Activated naive CD8-positive, alpha-beta T cell (primary cell): ENCODE results near the gene DCTN2.
"Not testable (repeated sequence)": the region's sequence is repeated elsewhere in the genome, so short reads cannot be mapped to it uniquely, and the experiment has no call there.

ENCODE experiments used
- H3K27ac Mint-ChIP-seq: one replicate; pipeline ENCODE4 v1.8.0; 2021; ENCODE audit warnings: mixed read lengths
- H3K27me3 Mint-ChIP-seq: one replicate; pipeline ENCODE4 v1.8.0; 2021; ENCODE audit warnings: mixed read lengths
- H3K36me3 Mint-ChIP-seq: one replicate; pipeline ENCODE4 v1.8.0; 2021; ENCODE audit warnings: mixed read lengths
- H3K4me1 Mint-ChIP-seq: one replicate; pipeline ENCODE4 v1.8.0; 2021; ENCODE audit warnings: low read depth, mixed read lengths
- H3K4me3 Mint-ChIP-seq: one replicate; pipeline ENCODE4 v1.8.0; 2021; ENCODE audit warnings: mild to moderate bottlenecking, mixed read lengths
- H3K9me3 Mint-ChIP-seq: one replicate; pipeline ENCODE4 v1.8.0; 2021; ENCODE audit warnings: low read depth, mixed read lengths

DCTN2 gene

DNA sequence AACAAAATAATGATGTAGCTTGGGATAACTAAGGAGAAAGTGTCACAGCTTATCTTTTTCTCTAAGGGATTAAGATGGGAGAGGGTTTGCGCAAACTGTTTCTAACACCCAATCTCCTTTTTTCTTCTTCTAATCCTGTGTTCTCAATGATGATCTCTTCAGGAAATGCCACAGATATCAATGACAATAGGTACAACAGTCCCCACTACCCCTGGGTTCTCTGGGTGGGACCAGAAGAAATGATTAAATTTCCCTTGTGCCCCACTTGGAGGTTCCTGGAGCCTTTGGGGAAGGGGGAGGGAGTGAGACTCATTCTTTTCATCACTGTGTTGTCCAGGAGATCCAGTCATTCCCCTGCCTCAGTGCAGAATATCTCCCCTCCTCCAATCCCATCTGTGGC, 35.4 kb upstream of the DCTN2 start:
- no peaks in the 10 kb centered on the region for H3K4me1 Mint-ChIP-seq
- H3K4me3 Mint-ChIP-seq: no peak overlapping the region
- no peaks in the 10 kb centered on the region for H3K36me3 Mint-ChIP-seq
- H3K9me3 Mint-ChIP-seq: no peaks in the 10 kb centered on the region
- H3K27ac Mint-ChIP-seq: no peak overlapping the region
- peaks cover 2% of the 10 kb centered on the region for H3K27me3 Mint-ChIP-seq

DNA sequence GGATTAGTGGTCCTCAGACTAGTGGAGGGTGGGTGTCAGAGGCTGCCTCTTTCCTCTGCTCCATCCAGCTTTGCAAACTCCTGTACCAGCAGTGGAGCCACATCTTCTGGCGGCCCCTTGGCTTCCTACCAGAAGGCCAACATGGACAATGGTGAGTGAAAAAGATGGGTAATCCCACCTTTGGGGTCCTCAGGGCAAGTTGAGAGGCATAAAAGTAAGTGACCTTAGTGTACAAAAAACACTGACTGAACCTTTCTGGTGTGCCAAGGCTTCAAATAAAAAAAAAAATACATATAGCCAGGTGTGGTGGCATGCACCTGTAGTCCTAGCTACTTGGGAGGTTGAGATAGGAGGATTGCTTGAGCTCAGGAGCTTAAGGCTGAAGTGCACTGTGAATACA, 34.8 kb upstream of the DCTN2 start:
- H3K4me3 Mint-ChIP-seq: no peak overlapping the region
- H3K36me3 Mint-ChIP-seq: no peaks in the 10 kb centered on the region
- H3K27ac Mint-ChIP-seq: no peak overlapping the region
- no peaks in the 10 kb centered on the region for H3K9me3 Mint-ChIP-seq
- H3K4me1 Mint-ChIP-seq: no peaks in the 10 kb centered on the region
- peaks cover 2% of the 10 kb centered on the region for H3K27me3 Mint-ChIP-seq

DNA sequence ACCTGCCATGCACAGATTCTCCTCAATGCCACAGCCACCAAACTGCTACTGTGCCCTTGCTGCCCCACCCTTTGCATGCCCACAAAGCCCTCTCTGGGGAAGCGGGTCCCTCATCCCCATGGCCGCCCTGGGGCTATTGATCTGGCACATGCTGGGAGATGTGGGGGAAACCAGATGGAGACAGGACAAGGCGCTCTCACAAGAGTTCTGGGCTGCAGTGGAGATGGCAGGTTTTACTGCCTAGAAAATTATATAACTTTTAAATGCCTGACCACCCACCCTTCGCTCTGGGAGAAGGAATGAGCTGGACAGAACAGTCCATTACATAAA, 33.4 kb upstream of the DCTN2 start:
- peaks cover 2% of the 10 kb centered on the region for H3K27me3 Mint-ChIP-seq
- no peaks in the 10 kb centered on the region for H3K4me1 Mint-ChIP-seq
- H3K27ac Mint-ChIP-seq: no peak overlapping the region
- H3K36me3 Mint-ChIP-seq: no peaks in the 10 kb centered on the region
- H3K4me3 Mint-ChIP-seq: no peak overlapping the region
- H3K9me3 Mint-ChIP-seq: no peaks in the 10 kb centered on the region

DNA sequence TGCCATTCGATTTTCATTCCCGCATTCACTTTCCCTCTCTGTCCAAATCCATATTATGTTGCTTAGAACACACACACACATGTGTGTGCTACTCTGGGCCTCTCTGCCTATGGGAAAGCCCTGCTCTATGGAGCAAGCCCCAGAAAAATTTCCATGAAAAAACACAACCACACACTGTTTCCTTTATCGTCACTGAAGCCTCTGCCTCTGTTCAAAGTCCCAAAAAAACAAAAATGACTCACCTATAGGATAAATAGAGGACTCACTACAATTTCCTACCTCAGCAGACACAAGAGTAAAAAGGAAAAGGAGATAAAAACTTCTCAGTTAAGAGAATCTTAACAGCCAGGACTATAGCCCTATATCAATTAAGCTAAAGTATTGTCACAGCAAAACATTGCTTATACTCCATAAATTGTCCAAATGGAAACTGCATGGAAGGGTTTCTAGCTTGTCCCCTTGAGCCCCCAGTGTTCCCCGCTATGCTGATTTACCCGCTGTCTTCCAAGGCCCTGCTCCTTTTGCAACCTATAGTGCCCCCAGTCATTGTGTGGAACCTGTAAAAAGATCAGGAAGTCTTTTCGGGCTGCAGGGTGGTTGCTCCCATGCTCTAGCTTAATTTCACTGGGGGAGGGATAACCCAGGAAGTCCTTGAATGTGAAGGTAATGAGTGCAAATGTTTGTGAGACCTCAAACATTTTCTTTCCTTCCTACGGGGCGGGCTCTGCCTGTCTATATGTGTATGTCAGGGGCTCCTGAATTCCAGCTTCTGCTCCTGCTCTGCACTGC, 32.9 kb upstream of the DCTN2 start:
- no peak overlapping the region for H3K27ac Mint-ChIP-seq
- H3K9me3 Mint-ChIP-seq: no peaks in the 10 kb centered on the region
- no peaks in the 10 kb centered on the region for H3K4me1 Mint-ChIP-seq
- peaks cover 2% of the 10 kb centered on the region for H3K27me3 Mint-ChIP-seq
- H3K4me3 Mint-ChIP-seq: no peak overlapping the region
- H3K36me3 Mint-ChIP-seq: no peaks in the 10 kb centered on the region

DNA sequence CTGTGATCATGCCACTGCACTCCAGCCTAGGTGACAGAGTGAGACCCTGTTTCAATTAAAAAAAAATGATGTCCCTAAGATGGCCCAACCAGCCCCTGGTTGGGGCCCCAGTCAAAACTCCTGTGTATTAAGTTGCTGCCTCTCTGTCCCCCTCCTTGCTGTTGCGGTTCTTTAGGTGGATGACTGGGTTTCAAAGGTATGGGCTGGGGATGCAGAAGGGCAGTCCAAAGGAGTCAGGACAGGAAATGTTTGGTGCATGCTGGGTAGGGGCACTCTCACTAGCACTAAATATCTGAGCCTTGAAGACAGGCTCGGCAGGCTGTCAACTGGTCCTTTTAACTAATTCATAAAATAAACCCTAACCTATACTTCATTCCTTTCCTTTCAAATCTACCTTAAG, 32.0 kb upstream of the DCTN2 start:
- Mint-ChIP-seq H3K27me3 (peaks cover 2% of the 10 kb centered on the region), H3K27ac (no peak overlapping the region)

DNA sequence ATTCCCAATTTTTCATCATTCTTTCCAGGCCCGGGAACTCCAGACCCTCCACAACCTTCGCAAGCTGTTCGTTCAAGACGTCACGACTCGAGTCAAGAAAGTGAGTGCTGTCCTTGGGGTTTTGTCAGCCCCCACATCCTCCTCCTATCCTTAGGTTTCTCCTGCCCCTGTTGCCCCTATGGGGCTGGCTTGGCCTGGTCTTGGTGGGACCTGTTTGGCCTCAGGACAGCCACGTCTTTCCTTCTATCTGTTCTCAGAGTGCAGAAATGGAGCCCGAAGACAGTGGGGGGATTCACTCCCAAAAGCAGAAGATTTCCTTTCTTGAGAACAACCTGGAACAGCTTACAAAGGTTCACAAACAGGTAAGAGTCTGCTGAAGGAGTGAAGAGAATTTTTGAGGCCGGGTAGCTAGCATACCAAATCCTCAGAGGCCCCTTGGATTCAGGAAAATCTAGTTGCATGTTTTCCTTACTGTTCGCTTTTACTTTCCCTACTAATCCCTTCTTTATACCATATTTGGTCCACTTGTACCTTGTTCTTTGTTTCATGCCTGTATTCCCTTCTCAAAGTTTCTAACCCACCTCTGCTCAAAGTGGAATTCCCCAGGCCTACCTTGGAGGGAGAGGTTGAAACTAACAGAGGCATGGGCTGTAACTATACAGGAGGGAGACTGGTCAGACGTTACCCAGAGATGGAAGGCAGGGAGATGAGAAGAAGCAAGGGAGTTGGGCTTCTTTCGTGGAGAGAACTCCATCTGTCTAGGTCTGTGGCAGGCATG, 31.2 kb upstream of the DCTN2 start:
- no peaks in the 10 kb centered on the region for H3K4me1 Mint-ChIP-seq
- H3K27me3 Mint-ChIP-seq: no peaks in the 10 kb centered on the region
- no peaks in the 10 kb centered on the region for H3K9me3 Mint-ChIP-seq
- no peak overlapping the region for H3K27ac Mint-ChIP-seq
- no peak overlapping the region for H3K4me3 Mint-ChIP-seq
- H3K36me3 Mint-ChIP-seq: no peaks in the 10 kb centered on the region

More for the DNA sequence above, 32.0 kb upstream of the DCTN2 start:
- Mint-ChIP-seq H3K36me3 (no peaks in the 10 kb centered on the region), H3K4me1 (no peaks in the 10 kb centered on the region), H3K4me3 (no peak overlapping the region), H3K9me3 (no peaks in the 10 kb centered on the region)

DNA sequence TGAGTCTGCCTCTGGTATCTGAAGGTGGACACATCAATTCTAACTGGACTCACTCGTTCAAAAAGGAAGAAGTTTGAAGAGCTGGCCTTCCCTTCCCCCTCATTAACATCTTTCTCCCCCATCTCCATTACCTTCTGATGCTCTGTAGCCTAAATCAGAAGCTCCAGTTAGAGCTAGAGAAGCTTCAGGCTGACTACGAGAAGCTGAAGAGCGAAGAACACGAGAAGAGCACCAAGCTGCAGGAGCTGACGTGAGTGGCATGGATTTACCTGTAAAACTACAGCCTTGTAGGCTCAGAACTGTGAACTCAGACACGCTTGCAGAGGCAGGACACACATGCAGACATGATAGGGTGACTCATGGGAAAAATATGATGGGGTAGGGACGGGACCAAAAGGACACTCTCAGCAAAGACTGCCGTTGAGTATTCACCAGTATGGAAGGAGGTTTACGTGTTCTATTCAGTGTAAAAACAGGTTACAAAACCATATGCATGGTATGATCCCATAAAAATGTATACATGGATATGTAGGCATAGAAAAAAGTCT, 29.7 kb upstream of the DCTN2 start:
- Mint-ChIP-seq H3K4me1 (no peaks in the 10 kb centered on the region), H3K36me3 (no peaks in the 10 kb centered on the region), H3K27me3 (no peaks in the 10 kb centered on the region), H3K9me3 (no peaks in the 10 kb centered on the region), H3K4me3 (no peak overlapping the region), H3K27ac (no peak overlapping the region)

DNA sequence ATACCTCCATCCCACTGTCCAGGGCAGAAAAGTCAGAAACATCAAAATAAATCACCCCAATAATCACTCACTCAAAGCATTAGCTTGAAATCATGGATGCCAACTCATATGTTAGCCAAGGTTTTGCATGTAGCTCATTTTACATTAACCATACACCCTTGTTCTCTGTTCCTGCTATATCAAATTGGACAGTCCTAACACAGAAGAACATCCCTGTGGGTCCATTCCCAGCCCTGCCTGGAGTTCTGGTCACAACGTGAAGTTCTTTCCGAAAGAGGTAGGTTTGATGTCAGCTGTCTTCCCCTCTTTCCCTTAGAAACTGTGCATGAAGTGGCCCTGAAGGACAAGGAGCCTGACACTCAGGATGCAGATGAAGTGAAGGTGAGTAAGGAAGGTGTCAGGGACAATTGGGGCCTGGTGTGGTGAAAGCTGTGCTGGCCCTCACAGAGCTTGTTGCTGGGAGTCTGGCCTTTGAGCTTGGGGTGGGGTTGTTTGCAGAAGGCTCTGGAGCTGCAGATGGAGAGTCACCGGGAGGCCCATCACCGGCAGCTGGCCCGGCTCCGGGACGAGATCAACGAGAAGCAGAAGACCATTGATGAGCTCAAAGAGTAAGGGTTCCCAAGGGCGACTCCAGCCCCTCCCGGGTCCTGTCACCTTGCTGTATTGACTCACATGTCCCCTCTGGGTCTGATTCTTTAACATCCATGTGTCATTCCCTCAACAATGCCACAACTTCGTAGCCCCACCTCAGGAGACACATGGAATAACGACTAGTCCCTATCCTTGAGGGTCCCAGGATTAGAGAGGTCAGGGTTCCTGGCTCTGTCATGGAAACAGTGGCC, 29.0 kb upstream of the DCTN2 start:
- H3K9me3 Mint-ChIP-seq: no peaks in the 10 kb centered on the region
- no peaks in the 10 kb centered on the region for H3K4me1 Mint-ChIP-seq
- H3K36me3 Mint-ChIP-seq: no peaks in the 10 kb centered on the region
- no peak overlapping the region for H3K27ac Mint-ChIP-seq
- no peak overlapping the region for H3K4me3 Mint-ChIP-seq
- no peaks in the 10 kb centered on the region for H3K27me3 Mint-ChIP-seq

DNA sequence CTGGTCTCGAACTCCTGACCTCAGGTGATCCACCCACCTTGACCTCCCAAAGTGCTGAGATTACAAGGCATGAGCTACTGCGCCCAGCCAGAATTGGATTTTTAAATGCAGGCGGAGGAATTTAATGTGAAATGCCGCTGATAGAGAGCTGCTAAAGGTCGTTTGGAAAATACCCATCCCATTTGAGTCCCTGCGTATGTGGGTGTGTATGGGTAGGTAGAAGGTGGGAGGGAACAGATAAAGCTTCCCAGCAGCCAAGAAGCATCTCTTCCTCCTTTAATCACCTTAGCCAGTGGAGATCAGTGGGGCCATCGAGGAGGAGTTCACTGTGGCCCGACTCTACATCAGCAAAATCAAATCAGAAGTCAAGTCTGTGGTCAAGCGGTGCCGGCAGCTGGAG, 27.8 kb upstream of the DCTN2 start:
- H3K36me3 Mint-ChIP-seq: no peaks in the 10 kb centered on the region
- H3K9me3 Mint-ChIP-seq: no peaks in the 10 kb centered on the region
- no peak overlapping the region for H3K4me3 Mint-ChIP-seq
- no peaks in the 10 kb centered on the region for H3K27me3 Mint-ChIP-seq
- no peaks in the 10 kb centered on the region for H3K4me1 Mint-ChIP-seq
- no peak overlapping the region for H3K27ac Mint-ChIP-seq

DNA sequence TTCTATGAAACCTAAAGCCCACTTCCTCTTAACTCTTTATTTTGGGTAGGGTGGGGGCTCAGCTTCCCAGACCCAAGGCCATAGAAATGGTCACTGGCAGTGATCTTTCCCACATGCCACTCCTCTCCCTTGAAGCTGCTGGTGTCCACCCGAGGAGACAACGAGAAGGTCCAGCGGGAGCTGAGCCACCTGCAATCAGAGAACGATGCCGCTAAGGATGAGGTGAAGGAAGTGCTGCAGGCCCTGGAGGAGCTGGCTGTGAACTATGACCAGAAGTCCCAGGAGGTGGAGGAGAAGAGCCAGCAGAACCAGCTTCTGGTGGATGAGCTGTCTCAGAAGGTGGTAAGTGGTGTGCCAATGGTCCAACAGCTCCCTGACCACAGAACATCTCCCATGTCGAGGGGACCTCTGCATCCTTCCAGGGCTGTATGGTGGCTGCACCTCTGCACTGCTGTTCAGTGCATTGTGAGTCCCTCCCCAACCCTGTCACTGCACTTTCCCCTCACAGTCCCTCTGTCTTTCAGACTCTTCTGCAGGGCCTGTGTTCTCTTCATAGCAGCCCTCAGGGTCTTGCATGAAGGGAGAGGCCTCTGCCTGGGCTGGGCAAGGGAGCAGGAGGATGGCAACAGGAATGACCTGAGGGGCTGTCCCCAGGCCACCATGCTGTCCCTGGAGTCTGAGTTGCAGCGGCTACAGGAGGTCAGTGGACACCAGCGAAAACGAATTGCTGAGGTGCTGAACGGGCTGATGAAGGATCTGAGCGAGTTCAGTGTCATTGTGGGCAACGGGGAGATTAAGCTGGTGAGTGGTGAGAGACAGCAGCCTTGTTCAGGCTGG, 25.2 kb upstream of the DCTN2 start:
- Mint-ChIP-seq H3K4me3 (no peak overlapping the region), H3K27me3 (no peaks in the 10 kb centered on the region), H3K4me1 (no peaks in the 10 kb centered on the region), H3K36me3 (peaks cover 3% of the 10 kb centered on the region), H3K27ac (no peak overlapping the region), H3K9me3 (no peaks in the 10 kb centered on the region)

DNA sequence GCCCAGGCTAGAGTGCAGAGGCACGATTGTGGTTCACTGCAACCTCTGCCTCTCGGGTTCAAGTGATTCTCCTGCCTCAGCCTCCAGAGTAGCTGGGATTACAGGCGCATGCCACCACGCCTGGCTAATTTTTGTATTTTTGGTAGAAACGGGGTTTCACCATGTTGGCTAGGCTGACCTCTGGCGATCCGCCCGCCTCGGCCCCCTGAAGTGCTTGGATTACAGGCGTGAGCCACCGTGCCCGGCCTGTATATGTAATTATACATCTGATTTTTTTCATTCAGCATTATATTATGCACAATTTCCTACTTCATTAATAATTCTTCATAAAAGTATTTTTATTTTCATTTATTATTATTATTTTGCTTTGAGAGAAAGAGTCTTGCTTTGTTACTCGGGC, 23.4 kb upstream of the DCTN2 start:
- H3K27me3 Mint-ChIP-seq, H3K4me3 Mint-ChIP-seq, H3K27ac Mint-ChIP-seq, H3K4me1 Mint-ChIP-seq, H3K36me3 Mint-ChIP-seq, H3K9me3 Mint-ChIP-seq: not testable (repeated sequence)

DNA sequence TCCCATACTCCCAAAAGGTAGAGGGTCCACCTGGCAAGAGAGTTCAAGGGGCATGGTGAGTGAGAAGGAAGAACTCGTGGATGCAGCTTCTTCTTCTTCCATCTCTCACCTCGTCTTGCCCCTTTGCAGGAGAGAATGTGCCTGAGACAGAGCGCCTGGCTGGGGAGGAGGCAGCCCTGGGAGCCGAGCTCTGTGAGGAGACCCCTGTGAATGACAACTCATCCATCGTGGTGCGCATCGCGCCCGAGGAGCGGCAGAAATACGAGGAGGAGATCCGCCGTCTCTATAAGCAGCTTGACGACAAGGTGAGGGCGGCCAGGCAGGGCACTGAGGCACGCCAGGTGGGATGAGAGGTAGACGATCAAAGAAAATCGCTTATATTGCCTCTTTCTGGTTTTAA, 22.9 kb upstream of the DCTN2 start:
- H3K36me3 Mint-ChIP-seq: peaks cover 3% of the 10 kb centered on the region
- no peak overlapping the region for H3K4me3 Mint-ChIP-seq
- H3K27me3 Mint-ChIP-seq: no peaks in the 10 kb centered on the region
- H3K9me3 Mint-ChIP-seq: no peaks in the 10 kb centered on the region
- H3K4me1 Mint-ChIP-seq: no peaks in the 10 kb centered on the region
- no peak overlapping the region for H3K27ac Mint-ChIP-seq

DNA sequence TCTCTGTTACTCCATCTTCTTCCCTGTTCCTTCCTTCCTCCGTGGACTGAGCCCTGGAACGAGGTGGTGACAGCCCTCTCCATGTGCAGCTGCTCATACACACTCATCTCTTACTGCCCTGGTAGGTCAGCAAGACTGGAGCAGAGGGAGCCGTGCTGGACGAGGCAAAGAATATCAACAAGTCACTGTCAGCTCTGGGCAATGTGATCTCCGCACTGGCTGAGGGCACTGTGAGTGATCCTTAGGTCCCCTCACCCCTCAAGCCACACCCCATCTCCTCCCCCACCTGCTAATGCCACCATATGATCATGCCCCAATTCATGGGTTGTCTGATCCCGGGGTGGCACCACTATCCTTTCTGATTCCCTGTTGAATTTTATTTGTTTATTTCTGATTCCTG, 21.8 kb upstream of the DCTN2 start:
- Mint-ChIP-seq H3K36me3 (peaks cover 3% of the 10 kb centered on the region), H3K4me3 (no peak overlapping the region), H3K27ac (no peak overlapping the region), H3K9me3 (no peaks in the 10 kb centered on the region), H3K4me1 (no peaks in the 10 kb centered on the region), H3K27me3 (no peaks in the 10 kb centered on the region)

DNA sequence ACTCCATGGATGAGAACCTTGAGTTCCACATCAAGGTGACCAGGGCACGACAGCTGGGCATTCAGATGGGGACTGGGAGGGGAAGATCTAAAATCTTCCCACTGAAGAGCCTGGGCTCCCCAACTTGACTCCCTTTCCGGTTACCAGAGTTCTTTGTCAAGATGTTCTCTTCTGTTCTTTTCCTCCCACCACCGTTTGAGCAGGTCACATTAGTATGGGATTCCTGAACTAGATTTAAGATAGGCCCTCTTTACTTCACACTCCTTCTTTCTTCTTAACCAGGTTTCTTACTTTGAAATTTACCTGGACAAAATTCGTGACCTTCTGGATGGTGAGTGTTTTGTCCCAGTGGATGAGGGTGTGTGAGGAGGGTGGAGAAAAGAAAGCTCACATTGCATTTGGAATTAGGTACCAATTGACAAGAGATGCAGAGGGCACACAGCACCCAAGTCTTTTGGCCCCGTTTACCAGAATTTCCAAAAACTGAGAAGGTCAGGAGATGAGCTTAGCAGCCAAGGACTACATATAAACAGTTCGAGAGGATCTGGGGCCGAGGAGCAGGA, 17.3 kb upstream of the DCTN2 start:
- Mint-ChIP-seq H3K27ac (no peak overlapping the region), H3K4me3 (no peak overlapping the region), H3K36me3 (peaks cover 3% of the 10 kb centered on the region), H3K9me3 (no peaks in the 10 kb centered on the region), H3K4me1 (no peaks in the 10 kb centered on the region), H3K27me3 (no peaks in the 10 kb centered on the region)
